ENCODE measurements around the gene URAD.

DNA sequence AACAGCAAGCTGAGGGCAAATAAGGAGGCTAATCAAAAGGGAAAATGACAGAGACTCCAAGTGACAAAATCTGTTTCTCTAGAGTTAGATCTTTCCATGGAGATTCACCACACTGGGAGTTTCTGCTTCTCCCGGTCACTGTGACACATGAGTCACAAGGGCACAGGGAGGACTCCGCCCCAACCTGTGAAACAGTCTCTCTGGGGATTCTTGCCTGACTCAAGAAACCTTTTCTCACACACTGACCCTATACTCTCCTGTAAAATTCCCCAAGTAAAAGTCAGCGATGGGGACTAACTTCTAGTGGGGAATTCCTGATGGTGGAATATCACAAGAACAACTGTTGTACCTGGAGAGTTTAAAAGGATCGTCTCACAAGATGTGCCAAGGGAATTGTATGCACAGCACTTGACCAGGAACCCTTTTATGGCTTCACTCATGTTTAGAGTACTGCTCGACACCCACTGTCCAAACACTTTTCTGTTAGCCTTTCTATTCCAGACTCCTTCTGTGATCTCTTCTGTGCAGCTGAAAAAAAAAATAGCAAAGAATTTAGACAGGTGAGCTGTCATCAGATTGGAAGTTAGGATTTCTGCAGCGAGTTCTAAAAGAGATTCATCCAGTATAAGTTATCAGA lies 46.8 kb upstream of the URAD start:
- TF ChIP-seq EZH2 (IDR thresholded peaks at IDR 0.05; ENCODE audit: low read length, unreplicated experiment) (no peak), EZH2phosphoT487 (IDR thresholded peaks at IDR 0.05; ENCODE audit: borderline replicate concordance, low read length) (no peak)
- TF ChIP-seq, protein P1, sequence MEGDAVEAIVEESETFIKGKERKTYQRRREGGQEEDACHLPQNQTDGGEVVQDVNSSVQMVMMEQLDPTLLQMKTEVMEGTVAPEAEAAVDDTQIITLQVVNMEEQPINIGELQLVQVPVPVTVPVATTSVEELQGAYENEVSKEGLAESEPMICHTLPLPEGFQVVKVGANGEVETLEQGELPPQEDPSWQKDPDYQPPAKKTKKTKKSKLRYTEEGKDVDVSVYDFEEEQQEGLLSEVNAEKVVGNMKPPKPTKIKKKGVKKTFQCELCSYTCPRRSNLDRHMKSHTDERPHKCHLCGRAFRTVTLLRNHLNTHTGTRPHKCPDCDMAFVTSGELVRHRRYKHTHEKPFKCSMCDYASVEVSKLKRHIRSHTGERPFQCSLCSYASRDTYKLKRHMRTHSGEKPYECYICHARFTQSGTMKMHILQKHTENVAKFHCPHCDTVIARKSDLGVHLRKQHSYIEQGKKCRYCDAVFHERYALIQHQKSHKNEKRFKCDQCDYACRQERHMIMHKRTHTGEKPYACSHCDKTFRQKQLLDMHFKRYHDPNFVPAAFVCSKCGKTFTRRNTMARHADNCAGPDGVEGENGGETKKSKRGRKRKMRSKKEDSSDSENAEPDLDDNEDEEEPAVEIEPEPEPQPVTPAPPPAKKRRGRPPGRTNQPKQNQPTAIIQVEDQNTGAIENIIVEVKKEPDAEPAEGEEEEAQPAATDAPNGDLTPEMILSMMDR (conservative IDR thresholded peaks at IDR 0.05; ENCODE audit: low read depth, low read length) = no peak

All from PC-3 (cell line).